NCI-H1048 (cell line): ENCODE measurements around the gene GCNT2.
"Not testable (repeated sequence)": the region's sequence is repeated elsewhere in the genome, so short reads cannot be mapped to it uniquely, and the experiment has no call there.

ENCODE experiments used
- DNase-seq: peaks from one replicate; lab custom pipeline; 2025; lab: John Stamatoyannopoulos, UW

The GCNT2 gene

DNA sequence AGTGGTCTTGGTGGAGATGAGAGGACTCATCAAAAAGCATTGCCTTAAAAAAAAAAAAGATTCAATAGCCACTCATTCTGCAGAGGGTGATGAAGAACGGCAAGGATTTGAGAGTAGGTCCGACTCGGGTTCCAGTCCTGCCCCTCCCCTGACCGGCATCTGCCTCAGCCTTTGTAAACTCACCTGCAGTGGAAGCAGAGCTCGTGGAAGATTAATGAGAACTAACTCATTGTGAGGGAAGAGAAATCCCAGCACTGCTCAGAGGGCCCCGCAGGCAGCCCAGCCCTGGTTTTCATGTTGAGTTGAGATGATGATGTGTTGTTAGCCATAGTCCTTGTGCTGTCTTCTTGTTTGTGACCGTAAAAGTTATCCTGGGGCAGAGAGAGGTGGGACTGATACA is 59.4 kb downstream of the GCNT2 start:
- no peak for DNase-seq

DNA sequence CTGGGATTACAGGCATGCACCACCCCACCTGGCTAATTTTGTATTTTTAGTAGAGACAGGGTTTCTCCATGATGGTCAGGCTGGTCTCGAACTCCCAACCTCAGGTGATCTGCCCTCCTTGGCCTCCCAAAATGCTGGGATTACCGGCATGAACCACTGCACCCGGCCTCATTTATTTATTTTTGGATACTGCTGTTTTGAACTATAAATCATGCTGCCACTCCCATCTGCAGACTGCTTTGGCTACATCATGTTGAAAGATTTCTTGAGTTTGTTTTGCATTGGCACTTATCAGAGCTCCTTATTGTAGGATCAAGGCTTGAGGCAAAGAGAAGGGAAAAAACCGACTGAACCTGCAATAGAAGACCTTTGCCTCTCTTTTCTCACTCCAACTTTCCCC is 60.3 kb downstream of the GCNT2 start:
- not testable (repeated sequence) for DNase-seq

DNA sequence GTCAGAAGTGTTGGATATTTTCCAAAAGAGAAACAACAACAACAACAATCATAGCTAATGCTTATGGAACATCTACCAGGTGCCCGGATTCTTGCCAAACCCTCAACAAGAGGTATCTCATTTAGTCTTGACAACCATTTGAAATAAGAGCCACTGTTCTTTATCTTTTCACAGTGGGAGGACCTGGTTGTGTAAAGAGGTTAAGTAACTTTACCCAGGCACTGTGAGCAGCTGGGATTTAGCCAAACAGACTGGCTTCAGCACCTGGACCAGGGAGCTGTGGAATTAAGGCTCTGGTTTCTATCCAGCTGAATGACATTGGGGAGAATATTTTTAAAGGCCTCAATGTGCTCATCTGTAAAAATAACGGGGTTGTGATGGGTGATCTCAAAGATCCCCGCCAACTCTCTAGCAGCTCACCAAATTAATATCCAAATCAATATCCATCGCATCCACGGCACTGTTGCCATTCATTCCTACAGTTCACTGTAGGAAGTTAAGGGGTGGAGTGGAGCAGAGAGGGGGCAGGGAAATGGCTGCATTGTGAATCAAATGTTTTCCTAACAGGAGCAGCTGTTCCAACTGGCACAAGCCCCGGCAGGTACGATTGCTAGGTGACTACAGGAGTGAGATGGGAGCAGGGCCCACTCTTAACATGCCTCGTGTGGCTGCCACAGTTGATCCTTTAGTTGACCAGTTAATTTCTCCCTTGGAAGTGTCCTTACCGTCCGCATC is 61.8 kb downstream of the GCNT2 start:
- no peak for DNase-seq

DNA sequence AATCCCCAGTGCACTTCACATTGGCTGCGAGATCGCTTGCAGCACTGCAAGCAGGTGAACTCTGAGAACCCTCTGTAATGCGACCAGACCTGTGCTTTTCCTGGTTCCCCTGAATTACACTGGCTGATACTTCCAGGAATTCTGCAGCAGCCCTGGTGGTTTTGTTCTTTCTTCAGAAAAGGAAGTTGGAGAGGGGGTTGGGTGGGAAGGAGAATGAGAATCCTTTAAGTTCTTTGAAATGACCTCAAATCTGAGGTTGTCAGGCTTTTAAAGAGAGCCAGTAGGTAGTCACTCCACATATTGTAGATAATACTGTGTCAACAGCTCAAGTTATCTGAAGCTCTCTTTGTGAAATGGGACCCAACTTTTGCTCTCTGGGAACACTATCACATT is 62.4 kb downstream of the GCNT2 start:
- no peak for DNase-seq

DNA sequence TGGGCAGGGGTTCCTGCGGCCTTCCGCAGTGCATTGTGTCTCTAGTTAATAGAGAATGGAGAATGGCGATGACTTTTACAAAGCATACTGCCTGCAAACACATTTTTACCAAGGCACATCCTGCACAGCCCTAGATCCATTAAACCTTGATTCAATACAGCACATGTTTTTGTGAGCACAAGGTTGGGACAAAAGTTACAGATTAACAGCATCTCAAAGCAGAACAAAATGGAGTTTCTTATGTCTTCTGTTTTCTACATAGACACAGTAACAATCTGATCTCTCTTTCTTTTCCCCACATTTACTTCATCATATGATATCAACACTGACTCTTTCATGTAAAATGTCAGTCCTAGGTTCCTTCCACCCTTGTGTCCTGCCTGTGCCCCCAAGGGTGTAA is 63.5 kb downstream of the GCNT2 start:
- DNase-seq = no peak

DNA sequence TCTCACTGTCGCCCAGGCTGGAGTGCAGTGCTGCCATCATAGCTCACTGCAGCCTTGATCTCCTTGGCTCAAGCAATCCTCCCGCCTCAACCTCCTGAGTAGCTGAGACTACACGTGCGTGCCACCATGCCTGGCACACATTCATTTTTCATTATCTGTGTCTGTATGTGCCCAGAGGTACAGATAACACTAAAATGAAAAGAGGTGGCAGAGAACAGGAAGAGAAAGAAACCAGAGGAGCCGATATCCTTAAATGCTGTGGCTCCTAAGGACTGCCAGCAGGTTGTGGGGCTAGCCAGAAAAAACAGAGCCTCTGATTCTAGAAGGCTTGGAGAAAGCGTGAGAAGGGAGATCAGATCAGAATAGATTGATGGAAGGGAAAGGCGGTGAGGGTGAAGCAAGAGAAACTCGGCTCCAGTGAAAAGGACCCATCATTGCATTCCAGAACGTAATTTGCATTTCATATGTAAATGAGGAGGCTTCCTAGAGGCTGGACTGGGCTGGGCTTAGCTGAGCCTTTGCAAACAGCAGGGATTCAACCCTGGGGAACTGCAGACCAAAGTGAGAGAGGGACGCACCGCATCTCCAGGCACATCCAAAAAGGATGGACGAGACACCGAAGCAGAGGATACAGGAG is 64.2 kb downstream of the GCNT2 start:
- peak; percentile 59 for DNase-seq

DNA sequence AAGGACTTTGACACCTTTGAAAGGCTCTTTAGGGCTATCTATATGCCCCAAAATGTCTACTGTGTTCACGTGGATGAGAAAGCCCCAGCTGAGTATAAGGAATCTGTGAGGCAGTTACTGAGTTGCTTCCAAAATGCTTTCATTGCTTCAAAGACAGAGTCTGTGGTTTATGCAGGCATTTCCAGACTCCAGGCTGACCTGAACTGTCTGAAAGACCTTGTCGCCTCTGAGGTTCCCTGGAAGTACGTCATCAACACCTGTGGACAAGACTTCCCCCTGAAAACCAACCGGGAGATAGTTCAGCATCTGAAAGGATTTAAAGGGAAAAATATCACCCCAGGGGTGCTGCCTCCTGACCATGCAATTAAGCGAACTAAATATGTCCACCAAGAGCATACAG is 65.2 kb downstream of the GCNT2 start:
- DNase-seq = no peak

DNA sequence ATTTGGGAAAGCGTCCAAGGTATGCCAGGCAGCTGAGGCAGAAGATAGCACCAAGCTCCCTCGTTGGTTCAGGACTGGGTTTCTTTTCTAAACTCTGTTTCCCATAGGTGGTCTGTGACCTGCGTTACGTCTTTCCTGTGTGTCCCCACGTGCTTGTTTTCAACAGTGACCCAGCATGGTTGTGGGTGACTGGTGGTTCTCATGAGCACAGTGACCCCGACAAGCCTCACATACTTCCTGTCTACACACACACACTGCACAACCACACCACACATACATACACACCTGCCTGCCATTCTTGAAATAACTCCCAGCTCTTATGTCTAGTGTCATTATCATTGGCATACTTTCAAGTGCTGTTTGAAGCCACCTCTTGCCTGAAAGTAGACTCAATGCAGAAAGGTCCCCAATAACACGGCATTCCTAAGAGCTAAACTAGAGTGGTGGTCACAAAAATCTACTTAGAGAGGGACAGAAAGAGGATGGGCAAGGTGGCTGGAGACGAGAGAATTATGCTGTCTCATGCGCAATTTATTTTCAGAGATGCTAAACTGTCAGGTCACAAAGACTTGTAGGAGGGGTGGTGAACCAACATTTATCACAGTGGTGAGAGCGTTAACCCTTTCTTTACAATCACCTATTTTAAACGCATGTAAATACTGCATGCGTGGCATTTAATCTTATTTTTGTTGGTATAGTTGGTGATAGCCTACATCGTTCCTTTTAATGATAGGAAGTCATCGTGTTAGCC is 66.7 kb downstream of the GCNT2 start:
- DNase-seq = no peak

DNA sequence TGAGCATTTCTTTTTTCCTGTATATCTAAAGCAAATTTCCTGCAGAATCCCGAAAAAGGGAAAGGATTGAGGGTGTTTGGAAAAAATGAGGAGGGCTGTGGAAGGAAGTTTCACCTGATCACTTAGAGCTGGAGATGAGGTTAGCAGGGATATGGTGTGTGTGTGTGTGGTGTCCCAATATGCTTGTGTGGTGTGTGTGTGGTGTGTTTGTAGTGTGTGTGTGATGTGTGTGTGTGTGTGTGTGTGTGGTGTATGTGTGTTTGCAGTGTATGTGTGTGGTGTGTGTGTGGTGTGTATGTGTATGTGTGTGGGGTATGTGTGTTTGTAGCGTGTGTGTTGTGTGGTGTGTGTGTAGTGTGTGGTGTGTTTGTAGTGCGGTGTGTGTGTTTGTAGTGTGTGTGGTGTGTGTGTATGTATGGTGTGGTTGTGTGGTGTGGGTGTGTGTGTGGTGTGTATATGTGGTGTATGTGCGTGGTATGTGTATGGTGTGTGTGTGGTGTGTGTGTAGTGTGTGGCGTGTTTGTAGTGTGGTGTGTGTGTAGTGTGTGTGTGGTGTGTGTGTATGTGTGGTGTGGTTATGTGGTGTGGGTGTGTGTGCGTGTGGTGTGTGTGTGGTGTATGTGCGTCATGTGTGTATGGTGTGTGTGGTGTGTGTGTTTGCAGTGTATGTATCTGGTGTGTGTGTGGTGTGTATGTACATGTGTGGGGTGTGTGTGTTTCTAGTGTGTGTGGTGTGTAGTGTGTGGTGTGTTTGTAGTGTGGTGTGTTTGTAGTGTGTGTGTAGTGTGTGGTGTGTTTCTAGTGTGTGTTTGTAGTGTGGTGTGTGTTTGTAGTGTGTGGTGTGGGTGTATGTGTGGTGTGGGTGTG is 67.6 kb downstream of the GCNT2 start:
- DNase-seq = no peak

DNA sequence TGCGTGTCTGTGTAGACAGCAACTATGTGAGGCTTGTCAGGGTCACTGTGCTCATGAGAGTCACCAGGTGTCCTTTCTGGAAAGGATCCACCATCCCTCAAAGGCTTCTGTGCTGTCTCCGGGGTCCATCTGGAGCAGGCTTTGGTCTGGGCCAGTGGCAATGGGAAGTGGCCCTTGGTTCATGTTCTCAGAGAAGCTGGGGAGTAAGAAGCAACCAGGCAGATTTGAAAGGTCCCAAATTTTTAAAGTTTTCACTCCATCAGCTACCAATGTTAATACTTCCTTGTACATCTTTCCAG is 68.2 kb downstream of the GCNT2 start:
- no peak for DNase-seq

DNA sequence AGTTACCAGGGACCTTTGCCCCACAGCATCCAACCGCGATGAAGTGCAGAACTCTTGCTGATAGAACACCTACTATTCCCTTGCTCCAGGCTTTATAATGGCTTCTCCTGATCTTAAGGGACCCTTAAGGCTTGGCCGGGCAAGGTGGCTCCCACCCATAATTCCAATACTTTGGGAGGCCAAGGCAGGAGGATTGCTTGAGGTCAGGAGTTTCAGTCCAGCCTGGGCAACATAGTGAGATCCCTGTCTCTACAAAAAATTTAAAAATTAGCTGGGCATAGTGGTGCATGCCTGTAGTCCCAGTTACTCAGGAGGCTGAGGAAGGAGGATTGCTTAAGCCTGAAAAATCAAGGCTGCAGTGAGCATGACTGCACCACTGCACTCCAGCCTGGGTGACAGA is 68.8 kb downstream of the GCNT2 start:
- no peak for DNase-seq

DNA sequence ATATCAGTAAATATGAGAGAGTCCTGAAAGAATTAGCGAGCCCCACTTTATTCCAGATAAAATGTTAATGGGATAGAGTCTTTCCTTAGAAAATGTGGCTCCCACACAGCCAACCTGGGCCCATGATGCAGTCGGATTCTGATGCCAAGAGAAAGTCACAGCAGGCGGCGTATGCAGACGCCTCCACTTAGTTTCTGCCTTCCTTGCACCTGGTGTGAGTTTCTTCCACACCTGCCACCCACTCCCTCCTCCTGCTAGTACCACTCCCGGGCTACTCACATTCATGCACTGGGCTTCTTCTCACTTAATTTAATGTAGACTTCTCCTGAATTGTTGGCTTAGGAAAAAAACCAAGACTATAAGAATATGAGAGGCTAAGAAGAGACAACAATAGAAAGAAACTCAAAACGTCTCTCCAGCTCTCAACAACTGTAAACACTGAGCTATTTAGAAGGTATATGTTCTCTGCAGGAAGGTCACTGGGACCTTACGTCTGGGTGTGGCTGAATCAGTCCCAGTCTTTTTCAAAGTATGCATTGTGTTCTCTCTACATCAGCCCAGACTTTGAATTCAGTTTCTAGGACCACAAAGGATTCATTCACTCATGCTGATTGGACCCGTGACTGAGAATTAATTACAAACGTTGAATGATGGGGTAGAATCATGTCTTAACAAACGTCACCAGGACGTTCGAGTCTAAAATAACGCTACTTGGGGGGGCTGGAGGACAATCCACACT is 70.4 kb downstream of the GCNT2 start:
- DNase-seq = no peak

DNA sequence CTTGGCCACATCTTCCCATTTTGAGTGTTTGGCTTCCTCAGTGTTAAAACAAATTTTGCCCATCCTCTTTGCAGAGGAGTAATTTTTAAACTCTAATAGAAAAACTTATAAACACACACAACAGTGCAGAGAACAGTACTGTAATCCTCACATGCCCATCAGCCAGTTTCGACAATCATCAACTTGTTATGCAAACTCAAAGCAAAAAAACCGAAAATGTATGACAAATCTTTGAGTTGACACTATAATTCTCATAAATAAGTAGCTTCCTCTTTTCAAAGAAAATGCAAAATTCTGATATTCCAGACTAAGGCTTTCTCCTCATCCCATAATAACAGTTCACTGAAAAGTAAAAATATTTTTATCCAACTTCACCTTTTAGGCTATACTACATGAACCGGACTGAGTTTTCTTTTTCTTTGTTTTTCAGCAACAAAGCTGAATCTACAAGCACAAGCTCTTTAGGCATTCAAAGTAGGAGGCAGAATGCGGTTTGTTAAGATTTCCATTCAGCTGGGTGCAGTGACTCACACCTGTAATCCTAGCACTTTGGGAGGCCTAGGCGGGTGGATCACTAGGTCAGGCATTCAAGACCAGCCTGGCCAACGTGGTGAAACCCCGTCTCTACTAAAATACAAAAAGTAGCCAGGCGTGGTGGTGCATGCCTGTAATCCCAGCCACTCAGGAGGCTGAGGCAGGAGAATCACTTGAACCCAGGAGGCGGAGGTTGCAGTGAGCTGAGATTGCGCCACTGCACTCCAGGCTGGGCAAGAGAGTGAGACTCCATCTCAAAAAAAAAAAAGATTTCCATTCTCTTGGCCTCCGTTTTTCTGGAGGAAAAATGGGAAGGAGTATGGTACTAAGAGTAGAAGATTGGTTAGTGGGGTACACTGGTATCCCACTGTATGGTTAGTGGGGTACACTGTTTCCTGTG is 74.8 kb downstream of the GCNT2 start:
- no peak for DNase-seq

DNA sequence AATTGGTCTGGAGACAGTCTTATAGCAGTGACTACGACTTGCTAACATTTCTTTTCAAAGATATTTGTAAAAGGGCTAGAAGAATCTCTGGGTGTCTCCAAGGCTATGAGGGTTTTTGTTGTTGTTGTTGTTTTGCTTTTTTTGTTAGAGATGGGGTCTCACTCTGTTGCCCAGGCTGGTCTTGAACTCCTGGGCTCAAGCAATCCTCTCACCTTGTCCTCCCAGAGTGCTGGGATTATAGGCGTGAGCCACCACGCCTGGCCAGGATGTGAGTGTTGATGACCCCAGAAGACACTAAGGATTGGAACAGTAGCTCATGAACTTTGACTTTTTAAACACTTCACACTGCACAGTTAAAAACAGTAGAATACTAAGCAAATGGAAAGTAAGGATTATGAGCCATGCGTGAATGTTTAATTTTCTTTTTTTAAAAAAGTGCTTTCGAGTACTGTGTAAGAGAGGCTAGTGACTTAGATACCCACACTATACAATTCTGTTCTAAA is 76.4 kb downstream of the GCNT2 start:
- no peak for DNase-seq

DNA sequence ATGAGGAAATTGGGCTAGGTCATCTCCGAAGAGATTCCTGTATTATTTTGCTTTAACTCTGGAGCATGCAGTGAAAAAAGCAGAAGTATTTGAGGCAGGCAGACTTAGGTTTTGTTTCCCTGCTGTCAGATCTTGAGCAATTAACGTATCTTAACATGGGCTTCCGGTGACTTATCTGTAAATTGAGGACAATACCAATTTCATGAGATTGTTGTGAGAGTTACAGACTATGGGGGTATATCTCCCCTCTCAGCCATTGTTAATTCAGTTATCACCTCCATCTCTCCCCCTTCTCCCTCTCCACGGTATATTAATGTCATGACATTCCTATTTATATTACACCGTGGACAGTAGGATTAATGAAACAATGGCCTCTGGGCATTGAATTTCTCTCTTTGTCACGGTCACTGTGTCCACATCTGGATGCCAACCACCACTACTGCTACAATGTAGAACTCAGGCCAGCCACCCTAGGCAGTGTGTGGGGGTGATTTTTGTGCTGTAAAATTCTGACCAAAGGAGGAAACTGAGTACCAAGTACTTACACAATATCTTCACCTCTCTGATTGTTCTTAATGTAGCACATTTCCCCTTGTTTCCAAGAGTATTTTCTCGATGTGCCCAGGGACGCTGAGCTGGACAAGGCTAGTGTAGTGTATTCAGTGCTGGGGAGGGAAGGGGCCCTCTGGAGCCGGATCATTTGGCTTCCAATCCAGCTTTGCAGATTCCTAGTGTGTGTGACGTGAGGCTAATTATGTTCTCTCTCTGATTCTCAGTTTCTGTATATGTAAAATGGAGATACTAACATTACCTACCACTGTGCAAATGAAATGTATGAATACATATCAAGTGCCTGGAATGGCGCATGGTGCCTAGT is 77.2 kb downstream of the GCNT2 start:
- no peak for DNase-seq

DNA sequence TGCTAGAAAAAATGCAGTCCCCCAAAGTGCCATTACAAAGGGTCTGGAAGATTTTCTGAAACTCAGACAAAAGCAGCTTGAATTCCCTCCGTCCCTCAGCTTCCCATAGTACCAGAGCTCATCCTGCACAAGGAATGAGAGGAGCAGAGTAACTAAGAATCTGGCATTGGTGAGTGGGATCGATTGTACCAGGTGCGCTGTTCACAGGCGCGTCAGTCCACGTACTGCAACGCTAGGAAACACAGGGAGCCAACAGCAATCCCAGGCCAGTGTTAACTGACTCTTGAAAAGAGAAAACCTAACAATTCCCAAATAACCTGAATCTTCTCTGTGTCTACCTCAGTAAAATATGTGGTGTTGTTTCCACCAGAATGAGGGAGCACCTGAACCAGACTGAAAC is 77.9 kb downstream of the GCNT2 start:
- DNase-seq = no peak

DNA sequence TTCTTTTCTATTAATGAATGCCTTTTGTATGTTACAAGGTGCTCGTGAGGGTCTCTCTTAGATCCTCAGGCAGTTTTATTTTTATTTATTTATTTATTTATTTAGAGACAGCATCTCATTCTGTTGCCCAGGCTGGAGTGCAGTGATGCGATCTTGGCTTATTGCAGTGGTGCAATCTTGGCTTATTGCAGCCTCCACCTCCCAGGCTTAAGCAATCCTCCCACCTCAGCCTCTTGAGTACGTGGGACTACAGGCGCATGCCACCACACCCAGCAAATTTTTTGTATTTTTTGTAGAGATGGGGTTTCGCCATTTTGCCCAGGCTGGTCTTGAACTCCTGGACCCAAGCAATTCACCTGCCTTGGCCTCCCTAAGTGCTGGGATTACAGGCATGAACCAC is 79.5 kb downstream of the GCNT2 start:
- DNase-seq = not testable (repeated sequence)

DNA sequence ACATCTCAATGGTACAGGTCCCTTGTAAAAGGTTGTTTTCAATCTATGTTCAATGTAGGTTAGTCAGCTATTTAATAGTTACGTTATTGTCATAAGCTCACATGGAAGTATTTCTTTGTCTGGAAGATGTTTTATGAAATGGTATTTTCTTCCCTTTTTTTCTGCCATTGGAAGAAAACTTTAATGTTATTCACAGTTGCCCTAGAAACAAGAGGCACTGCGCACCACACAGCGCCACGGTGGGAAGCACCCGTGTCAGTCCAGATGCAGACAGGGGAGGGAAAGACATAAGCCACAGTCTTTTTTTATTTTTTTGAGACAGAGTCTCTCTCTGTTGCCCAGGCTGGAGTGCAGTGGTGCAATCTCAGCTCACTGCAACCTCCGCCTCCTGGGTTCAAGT is 82.1 kb downstream of the GCNT2 start:
- DNase-seq = no peak

DNA sequence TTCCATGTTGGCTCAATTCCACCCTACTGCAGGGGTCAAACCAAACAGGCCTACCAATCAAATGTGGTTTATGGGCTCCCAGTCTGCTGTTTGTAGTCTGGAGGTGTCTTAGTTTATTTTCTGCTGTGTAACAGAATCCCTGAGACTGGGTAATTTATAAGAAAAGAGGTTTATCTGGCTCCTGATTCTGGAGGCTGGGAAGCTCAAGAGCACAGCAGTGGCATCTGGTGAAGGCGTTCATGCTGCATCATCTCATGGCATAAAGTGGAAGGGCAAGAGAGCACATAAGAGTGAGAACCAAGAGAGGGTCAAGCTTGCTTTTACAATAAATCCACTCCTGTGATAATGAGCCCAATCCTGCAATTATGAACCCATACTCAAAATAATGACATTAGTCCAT is 87.9 kb downstream of the GCNT2 start:
- no peak for DNase-seq

DNA sequence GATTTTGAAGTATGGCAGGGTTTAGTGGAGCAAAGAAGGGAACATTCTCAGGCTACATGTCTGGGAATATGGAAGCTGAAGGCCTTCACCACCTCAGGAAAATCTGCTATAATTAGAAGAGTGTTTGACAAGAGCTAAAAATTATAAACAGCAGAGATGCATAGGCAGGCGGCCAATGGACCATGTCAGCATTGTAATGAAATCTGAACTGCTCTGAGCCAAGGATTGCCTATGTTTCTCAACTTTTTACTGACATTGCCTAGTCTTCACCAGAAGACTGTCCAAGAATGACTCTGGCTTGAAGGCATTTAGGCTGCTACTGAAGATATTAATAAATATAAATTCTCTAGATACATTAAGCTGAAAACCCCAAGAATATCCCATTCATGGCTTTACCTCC is 89.1 kb downstream of the GCNT2 start:
- DNase-seq = no peak
